Ammon's horn (tissue), 1 donor: ENCODE data around the gene LAMC3.
"Not testable (repeated sequence)": the region's sequence is repeated elsewhere in the genome, so short reads cannot be mapped to it uniquely, and the experiment has no call there.

Experiments used
- DNase-seq: peaks from one replicate; pipeline ENCODE4 v3.0.0-alpha.2; 2016; ENCODE audit warnings: low spot score

Gene LAMC3

DNA sequence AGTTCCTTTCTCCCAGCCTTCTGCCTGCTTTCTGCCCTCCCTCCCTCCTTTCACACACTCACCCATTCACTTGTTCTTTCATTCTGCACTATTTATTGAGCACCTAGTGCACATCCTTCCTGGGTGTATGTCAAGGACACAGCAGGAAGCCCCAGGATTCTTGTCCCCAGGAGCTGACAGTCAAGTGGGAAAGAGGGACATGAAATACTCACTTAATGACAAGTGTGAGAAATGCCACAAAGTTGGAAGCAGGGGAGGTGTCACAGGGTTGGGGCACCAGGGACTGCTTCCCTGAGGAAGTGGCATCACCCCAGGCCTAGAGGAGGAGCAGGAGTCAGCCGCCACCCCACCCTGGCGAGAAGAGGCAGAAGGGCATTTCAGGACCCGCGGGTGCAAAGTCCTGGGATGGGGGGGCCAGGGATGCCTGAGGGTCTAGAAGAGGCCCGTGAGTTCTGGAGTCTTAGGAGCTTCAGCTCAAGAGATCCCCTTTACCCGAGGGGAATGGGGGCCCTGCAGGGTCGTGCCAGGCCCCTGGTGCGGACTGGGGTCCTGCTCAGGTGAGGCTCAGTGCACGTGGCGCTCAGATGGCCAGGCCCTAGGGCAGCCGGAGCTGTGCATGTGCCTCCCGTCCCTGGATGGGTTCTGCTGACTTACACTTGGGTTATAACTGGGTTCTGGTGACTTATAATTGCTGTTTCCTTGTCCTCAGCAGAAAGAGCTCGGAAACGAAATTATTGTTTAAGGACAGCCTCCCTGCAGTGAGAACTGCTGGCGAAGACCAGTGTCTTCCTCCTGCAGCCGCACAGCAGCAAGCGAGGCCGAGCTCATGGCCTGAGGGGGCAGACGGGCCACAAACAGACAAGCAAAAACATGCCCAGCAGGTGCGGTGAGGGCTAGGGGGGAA lies 16.9 kb upstream of the LAMC3 start:
- no peak for DNase-seq

DNA sequence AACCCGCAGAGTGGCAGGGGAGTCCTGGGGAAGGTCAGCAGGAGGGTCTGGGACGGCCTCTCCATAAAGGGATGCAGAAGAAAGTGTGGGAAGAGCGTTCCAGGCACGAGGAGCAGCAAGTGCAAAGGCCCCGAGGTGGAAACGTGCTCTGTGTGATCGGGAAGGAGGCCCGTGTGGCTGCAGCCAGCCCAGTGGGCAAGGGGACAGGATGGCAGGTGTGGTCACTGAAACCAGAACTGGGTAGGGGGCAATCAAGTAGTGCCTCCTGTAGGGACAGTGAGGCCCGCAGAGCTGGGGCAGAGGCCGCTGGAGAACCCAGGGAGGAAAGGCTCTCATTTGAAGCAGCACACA lies 16.3 kb upstream of the LAMC3 start:
- DNase-seq = no peak

DNA sequence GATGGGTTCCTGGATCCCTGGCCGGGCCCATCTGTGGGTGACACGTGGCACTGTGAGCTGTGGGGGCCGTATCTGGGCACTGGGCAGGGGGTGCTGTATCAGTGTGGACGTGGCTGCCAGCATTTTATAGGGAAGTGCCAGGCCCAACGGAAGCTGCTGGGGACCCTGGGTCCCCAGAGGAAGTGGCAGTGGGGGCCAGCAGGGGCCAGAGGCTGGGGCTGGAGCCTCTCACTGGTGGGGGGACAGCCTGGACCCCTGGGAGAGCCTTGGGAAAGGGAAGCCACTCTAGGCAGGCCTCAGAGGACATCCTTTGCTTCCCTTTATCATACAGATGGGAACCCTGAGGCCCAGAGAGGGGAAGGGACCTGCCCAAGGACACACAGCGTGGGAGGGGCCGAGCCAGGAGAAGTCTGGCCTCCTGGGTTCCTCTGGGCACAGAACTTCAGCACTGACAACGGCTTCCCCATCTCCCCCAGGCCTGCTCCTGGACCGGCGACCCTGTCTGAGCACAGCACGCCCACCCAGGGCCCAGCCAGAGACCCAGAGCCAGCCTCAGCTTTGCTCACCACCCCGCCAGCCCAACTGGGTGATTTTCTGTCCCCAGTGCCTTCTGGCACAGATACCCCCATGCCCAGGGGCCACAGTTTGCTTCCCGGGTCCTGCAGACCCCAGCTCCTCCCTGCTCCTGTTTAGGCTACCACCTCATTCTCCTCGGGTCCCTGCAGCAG lies 15.5 kb upstream of the LAMC3 start:
- no peak for DNase-seq

DNA sequence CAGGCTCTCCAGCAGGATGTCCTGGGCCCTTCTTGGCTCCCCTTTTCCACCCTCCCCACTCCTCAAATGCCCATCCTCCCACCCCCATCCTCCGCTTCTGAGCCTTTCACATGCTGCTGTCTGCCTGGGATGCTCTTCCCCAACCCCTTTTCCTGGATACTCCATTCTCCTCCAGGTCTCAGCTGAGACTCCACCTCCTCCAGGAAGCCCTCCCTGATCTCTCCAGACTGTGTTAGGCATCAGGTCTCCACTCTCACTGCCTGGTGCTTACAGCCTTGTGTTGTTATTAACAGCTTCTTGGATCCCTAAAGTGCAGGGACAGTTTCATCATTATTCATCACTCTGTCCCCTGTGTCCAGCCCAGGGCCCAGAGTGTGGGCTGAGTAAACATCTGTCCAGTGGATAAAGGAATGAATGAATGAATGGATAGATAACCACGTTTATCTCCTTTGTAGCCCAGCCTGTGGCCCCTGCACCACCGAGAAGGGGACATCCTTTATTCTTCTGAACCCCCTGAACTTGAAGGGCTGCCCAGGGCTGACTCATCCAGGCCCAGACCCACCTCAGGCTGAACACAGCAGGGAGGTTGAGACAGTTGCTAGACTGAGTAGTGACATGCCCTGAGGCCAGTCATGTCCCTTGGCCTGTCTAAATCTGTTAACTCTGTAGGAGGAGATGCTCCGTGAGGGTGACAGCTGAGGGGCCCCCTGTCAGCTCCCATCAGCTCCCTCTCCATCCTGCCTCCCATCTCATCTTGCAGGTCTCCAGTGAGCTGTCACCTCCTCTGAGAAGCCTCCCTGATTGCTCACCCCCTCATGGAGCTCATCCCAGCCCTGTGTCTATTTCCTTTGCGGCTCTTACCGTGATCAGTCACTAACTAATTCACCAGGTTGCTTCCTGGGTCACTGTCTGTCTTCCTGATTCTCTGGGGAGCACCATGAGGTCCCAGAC lies 14.6 kb upstream of the LAMC3 start:
- DNase-seq = no peak

DNA sequence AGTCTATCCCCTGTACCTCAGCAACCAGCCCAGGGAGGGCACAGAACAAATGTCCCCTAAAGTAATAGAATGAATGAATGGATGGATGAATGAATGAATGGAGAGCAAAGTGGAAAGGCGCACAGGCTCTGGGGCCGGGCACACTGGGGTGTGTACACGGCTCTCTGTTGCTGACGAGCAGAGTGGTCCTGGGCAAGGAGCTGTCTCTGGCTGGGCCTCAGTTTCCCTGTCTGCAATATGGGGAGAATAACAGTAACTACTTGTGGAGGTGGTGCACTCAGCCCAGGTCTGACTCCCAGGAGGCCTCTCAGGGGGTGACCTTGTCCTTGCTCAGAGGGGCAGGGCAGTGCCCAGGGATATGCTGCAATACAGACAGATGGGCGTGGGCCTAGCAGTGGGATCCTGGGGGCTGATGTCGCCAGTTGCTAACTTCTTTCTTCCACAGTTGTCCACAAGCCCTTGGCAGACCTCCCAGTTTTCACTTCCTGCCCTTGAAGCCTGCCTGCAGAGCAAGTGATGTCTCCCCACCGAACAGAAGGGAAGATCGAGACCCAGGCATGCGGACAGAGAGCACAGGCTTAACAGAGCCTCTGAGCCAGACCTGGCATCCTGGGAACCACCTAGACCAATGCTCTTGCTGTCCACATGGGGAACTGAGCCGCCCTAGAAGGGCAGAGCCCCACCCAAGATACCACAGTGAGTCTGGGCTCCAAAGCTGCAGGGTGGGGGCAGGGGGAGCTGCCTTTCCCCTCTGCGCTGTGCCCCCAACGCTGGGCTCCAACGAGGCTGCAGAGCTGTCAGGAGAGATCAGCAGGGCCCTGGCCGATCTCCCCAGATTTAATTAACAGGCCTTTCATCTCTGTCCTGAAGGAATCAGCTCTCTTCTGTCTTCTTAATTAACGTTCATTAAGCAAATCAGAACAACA lies 13.6 kb upstream of the LAMC3 start:
- peak; percentile 71 for DNase-seq

DNA sequence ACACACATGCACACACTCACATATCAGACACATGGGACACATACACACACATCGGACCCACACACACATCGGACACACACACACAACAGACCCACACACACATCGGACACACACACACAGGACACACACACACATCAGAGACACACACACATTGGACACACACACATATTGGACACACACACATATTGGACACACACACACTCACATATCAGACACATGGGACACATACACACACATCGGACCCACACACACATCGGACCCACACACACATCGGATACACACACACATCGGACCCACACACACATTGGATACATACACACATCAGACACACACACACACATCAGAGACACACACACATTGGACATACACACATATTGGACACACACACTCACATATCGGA lies 12.8 kb upstream of the LAMC3 start:
- no peak for DNase-seq

DNA sequence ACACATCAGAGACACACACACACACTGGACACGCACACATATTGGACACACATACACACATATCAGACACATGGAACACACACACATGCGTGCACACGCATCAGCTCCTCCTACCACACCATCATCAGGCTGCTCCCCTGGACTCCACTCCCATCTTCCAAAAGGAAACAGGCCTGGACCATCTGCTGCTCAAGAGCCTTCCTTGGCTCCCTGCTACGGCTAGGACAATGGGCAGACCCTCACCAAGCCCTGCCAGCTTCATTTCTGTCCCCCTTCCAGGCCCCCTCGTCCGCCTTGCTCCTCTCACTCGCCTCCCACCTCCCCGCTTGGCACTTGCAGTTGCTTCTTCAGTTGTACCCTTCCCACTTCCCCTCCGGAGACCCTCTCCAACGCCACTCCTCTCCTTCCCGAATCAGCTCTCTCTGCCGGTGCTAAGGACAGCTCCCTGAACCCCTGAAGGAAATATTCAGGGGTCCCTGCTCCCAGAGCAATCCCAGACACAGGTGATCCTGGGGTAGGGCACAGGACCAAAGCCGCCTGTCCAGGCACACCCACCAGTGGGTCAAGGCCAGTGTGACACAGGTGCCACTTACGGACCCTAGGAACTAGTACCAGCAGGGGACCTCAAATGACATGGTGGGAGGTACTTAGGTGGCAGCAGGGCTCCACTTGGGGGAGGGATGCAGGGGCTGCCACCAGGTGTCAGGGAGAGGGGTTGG lies 12.1 kb upstream of the LAMC3 start:
- no peak for DNase-seq

DNA sequence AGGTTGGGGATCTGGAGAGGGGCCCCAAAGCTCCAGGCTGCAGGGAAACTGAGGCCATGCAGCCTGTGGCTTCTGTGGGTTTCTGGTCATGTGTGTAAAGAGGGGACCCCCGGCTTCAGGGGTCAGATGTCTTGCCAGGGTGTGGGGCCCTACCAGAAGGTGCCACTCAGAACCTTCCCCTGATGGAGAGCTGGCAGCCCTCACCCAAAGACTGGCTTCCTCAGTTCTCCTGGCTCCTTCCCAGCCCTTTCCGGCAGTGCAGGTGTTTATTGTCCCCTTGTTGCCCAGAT lies 11.6 kb upstream of the LAMC3 start:
- DNase-seq = no peak

DNA sequence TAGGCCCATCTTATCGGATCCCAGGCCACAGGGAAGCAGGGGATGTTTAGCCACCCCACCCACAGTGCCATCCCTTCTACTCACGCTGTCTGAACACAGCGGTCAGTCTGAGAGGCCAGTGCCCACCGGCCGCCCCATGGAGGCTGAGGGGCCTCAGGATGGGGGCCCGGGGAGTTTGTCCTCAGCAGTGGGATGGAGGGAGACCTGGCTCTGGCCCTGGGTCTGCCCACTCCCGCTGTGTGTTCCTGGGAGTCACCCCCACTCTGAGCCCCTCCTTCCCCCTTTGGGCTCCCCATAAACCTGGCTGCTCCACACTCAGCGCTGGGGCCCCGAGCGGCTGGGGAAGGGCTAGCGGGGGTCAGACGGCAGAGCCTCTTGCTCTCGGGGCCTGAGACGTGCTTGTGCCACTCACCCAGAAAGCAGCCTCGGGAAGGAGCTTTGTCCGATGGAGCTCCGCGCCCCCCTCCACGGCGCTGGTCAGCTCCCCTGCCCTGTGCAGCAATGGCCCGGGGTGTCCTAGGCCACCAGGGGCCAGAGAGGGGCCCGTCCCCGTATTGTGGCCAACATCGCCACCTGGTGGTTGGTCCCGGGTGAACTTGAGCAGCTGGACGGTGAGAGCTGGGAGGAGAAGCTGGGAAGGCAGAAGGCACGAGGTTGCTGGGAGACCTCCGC lies 10.9 kb upstream of the LAMC3 start:
- peak; percentile 76 for DNase-seq

DNA sequence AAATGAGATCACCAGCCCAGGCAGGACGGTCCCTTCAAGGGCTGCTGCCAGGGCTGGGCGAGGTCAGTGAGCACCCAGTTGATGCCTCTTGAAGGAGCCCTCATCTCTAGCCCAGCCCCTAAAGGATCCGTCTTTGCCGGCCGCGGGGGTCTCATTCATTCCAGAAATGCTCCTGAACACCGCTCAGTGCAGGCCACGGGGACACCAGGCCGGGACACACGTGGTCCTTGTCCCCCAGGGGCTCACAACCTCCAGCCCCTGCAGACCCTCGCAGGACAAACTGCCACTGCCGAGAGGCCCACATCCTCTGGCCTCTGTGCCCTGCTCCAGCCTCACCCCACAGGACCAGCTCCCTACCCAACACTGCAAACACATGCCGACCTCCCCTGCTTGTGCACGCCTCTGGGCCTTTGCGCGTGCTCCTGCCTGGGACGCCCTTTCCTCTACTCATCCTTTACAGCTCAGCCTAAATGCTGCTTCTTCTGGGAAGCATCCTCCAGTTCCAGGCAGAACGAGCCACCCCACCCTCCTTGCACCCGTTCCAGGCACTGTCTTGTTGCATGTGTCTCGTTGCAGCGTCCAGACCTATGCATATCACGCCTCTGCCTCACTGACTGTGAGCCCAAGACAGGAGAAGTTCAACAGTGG lies 10.3 kb upstream of the LAMC3 start:
- DNase-seq = no peak

DNA sequence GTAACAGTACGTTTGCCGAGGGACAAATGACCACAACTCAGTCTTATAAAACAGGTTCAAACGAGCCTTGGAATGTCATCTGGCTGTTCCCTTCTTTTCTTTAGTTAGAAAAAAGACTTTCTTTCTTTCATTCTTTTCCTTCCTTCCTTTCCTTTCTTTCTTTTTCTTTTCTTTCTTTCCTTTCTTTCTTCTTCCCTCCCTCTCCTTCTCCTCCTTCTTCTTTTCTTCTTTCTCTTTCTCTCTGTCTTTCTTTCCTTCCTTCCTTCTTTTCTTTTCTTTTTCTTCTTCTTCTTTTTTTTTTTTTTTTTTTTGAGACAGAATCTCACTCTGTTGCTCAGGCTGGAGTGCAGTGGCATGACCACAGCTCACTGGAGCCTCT lies 9.7 kb upstream of the LAMC3 start:
- no peak for DNase-seq

DNA sequence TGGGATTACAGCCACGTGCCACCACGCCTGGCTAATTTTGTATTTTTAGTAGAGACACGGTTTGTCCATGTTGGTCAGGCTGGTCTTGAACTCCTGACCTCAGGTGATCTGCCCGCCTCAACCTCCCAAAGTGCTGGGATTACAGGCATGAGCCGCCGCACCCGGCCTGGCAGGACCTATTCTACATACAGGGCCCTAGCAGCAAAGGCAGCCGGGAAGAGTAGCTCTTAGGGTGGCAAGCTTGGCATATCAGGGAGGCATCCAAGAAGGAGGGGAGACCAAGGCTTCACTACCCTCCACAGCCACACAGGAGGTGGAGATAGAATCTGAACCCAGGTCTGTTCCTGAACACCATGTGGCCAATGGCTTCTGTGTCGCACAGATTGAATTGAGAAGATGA lies 8.4 kb upstream of the LAMC3 start:
- DNase-seq = not testable (repeated sequence)

DNA sequence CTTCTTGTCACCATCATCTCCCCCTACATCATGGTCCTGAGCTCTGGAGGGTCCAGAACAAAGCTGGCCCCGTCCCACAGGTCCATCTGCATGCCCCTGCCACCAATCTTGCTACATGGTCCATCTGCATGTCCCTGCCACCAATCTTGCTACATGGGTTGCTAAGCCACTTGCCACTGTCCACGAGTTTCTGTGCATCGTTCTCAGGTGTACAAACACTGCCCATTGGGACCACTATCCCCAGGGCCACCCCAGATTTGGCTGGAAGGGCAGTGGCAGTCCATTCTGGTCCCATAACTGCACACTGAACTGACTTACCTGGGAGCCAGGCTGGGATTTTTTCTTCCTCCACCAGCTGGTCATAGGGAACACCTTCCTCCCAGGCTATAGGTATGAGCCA lies 8.0 kb upstream of the LAMC3 start:
- no peak for DNase-seq

DNA sequence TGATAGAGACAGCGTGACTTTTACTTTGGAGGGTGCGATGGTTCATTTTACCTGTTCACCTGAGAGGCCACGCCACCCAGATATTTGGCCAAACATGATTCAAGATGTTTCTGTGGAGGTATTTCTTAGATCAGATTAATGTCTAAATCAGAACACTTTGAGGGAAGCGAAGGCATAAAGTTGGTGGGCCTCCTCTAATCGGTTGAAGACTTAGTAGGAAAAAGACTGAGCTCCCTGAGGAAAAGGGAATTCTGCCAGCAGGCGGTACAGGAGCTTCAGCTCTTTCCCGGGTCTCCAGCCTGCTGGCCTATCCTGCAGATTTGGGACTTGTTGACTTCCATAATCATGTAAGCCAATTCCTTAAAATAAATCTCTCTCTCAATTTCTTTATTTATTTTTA lies 7.0 kb upstream of the LAMC3 start:
- DNase-seq = no peak

DNA sequence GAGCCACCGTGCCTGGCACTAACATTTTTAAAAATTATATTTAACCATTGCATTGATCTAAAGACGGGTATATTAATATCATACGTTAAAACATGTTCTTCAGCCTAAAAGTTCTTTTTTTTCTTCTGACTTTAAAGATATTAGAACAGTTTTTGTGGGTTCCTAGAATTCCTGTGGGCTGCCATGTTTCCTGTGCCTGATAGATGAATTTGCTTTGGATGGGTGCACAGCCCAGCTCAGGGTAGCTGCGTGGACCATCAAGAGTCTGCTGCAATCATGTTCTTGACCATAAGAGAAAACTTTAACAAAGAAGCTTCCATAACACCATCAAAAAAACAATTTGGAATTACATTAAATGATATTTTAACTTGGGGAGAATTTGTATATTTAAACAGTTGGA lies 2.4 kb upstream of the LAMC3 start:
- no peak for DNase-seq

DNA sequence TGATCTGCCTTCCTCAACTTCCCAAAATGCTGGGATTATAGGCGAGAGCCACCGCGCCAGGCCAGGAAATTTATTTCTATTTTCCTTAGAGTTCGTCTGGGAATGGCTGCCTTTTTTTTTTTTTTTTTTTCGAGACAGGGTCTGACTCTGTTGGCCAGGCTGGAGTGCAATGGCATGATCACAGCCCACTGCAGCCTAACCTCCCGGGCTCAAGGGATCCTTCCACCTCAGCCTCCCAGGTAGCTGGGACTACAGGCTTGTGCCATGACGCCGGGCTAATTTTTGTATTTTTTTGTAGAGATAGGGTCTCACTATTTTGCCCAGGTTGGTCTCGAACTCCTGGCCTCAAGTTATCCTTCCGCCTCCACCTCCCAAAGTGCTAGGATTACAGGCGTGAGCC lies 888 bp upstream of the LAMC3 start:
- DNase-seq = no peak

DNA sequence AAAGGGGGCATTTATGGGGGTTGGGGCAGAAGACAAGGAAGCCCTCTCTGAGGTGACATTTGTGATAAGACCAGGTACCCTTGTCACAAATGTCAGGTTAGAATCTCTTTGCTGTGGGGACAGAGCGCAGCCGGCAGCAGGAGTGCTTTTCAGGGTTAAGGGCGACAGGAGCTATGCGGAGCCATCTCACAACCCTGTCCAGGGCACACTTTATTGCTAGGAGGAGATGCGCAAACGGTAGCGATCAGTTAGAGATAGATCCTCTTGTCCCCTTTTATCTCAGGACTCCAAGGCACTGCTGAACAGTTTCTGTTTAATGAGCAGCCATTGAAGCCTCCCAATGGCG lies 438 bp upstream of the LAMC3 start:
- DNase-seq = no peak

DNA sequence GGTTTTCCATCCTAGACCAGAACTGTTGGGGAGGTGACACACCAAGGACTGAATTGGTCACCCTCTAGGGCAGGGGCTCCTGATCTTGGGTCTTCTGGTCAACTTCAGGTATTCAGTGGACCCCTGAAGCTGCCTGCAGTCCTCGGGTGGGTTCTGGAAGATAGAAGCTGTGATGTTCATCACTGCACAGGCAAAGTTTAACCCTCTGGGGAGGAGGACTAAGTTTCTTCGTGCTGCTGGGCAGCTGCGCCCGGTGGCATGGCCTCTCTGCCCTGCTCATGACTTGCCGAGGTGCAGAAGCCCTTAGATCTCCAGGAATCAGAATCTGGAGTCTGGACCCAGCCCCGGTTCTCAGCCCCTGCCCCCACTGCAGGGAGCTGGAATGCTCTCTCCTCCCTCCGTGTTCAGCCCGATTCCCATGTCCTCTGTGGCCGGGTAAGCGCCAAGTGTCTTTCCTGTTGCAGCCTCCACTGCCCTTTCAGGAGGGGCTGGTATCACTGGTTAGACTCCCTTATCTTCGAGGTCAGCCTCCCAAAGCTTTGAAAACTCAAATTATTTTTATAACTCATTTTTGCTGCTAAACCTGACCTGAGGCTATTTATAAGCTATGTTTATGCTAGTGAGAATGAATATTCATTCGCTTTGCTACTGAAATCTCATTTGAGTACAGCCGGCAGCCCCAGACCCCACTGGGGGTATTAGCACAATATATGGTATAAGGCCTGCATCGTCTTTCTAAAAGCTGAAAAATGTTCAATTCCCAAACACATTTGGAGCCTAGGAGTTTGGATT lies 1.7 kb downstream of the LAMC3 start:
- no peak for DNase-seq
